ENCODE measurements around the gene TMIGD3.

Gene TMIGD3

DNA sequence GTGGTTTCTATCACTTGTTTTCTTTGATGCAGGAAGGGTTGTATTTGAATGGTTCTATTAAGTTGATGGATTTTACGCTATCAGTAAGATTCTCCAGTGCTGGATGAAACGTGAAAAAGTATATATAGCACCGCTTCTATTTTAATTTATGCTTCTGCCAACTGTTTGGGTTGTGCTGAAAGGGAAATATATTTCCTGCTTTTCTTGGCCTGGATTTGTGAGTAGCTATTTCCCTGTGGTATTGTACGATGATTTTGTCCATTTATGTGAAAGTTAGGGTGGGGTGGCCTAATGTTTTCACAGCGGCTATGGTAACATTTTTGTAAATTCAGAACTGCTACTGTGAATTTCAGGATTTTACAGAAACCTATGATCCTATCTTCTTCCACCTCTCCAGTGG, 29.3 kb downstream of the TMIGD3 start:
- no peak for DNase-seq

DNA sequence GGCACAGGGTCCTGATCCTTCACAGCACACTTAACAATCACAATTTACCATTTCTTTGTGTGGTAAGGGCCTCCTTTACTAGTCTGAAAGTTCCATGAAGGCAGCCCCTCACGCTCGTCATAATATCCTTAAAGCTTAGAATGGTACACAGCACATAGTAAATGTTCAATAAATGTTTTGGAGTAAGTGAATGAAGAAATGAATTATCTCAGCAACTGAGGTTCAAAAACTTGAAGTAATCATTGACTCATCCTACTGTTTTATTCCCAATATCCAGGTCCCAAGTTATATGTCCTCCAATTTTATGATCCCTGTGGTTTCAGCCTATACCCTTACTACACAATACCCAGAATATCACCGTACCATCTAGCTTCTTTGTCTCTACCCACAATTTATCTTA, 31.9 kb downstream of the TMIGD3 start:
- no peak for DNase-seq

DNA sequence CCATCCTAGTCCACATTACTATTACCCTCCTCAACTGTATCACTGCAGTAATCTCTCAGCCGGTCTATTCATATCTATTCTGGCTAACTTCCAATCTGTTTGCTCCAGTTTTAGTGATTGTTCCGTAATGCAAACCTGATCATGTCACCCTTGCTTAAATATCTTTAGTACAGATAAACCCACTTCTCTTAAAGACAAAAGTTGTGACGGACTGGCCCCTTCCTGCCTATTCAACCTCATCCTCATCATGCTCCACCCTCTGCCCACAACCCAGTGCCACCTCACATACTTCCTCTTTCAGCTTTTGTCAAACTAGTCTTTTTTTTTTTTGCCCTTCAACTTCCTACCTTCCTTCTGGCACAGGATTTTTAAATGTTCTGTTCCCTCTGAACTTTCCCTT, 32.4 kb downstream of the TMIGD3 start:
- DNase-seq: peak; percentile 44

DNA sequence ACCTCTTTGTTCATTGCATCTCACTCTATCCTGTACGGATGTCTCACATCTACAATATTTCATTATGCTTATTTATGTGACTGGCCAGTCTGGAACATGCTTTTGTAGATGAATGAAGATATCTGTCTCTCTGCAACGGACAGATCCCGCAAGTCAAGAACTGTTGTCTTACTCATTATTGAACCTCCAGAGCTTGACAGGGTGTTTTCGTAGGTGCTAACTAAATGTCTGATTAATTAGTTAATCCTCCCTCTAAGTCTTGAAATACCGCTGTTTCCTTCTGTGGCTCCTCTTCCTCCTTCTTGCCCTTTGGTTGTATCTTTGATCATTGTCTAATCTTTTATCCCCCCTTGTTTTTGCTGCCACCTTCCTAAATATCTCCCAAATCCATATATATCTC, 32.8 kb downstream of the TMIGD3 start:
- no peak for DNase-seq

DNA sequence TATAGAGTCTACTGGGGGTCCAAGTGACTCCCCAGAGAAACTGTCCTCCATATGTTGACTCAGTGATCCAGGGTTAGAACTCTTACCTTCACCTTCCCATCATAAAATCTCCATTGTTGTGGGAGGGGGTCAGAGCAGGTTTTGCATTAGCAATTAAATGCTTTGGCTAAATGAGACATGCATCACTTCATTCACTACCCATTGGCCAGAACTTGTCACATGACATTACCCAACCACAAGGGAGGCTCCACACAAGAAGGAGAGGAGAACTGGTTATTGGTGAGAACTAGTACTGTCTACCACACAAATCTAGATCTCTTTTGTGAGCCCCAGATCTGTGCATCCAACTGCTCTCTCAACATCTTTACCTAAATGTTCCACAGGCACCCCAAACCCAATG, 33.9 kb downstream of the TMIGD3 start:
- DNase-seq: no peak

DNA sequence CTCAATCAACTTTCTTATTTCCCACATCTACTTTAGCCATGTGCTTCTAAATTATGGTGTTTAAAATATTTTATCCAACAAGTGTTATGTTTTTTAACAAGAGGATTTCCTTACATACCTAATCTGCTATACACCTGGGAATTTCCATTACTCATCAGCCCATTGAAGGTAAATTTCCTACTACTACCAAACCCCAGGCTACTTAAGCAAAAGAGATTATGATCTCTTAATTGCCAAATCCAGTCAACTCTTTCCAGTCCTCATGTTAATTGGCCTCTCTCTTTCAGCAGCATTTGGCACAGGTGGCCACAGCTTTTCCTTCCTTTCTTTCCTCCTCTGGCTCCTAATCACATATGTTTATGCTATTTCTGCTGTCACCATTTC, 34.7 kb downstream of the TMIGD3 start:
- DNase-seq: no peak

DNA sequence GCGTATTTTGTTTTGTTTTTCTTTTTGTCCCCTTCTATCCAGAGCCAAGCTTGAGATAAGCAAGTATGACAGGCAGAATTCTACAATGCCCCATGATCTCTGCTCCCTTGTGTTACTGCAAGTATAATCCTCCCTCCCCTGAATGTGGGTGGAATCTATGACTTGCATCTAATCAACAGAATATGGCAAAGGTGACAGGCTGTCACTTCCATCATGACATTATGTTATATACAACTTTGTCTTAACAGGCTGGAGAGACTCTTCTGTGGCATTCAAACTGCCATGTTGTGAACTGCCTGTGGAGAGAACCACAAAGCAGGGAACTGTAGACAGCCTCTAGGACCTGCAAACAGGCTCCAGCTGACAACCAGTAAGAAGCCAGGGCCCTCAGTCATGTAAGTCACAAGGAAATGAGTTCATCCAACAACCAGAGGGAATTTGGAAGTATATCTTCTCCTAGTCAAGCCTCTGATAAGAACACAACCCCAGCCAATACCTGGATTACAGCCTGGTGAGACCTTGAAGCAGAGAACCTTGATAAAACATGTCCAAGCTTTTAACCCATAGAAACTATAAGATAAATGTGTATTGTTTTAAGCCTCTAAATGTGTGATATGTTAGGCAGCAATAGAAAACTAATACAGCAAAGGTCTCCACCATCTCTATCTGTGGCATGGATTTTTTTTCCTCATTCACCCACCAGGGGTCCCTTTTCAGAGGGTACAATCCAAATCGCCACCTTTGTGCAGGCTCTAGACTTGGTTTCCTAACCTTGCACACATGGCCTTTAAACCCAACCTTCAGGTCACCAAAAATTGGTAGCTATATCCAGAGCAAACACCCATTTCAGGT, 35.3 kb downstream of the TMIGD3 start:
- no peak for DNase-seq

DNA sequence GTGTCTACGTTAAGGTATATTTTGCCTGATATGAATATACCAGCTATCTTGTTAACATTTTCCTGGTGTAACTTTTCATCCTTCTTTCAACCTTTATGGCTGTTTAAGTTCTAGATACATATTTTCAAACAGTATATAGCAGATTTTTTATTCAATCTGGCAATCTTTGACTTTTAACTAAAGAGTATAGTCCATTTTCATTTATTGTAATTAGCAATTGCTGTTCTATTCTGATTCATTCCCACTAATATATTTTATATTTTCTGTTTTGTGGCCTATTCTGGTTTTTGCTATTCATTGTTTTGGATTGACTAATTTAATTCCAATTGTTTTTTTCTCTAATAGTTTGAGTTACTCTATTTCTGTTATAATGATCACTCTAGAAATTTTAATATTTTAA, 37.0 kb downstream of the TMIGD3 start:
- DNase-seq: no peak

DNA sequence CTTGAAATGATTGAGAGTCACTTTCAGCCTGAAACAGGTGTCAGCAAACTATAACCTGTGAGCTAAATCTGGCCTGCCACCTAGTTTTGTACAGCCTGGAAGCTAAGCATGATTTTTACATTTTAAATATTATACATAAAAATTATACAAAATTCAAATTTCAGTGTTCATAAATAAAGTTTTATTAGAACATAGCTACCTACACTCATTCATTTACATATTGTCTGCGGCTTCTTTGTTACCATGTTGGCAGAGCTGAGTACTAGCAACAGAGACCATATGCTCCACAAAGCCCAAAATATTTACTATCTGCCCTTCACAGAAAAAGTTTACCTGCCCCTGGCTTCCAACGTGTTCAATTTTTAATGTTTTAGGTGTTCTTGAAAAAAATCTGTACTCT, 37.7 kb downstream of the TMIGD3 start:
- no peak for DNase-seq

DNA sequence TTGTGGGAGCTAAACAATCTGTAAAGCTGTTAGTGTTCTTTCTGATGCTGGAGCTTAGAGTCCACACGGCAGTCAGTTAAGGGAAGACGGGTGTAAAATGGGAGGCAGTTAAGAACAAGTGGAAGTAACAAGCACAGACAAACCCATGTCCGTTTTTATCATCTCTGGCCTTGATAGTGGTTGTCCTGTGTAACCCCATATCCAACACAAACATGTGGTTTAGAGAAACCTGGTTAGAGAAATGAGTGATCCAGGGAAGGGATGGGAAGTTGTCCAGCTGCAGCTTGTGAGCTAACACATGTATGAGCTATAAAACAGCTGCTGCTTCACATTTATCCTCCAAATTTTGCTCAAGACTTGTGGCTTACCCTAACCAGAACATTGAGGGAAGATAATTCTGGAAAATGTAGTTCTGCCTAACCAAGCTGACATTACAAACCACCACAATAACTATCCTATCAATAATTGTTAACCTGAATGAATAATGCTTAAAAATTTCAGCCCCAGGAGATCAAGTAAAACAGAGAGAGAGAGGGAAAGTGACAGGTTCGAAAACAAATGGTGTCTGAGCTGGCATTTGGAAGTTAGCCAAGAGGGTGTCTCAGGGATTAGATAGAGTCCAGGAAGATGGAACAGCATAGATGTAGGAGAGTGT, 40.3 kb downstream of the TMIGD3 start:
- no peak for DNase-seq

DNA sequence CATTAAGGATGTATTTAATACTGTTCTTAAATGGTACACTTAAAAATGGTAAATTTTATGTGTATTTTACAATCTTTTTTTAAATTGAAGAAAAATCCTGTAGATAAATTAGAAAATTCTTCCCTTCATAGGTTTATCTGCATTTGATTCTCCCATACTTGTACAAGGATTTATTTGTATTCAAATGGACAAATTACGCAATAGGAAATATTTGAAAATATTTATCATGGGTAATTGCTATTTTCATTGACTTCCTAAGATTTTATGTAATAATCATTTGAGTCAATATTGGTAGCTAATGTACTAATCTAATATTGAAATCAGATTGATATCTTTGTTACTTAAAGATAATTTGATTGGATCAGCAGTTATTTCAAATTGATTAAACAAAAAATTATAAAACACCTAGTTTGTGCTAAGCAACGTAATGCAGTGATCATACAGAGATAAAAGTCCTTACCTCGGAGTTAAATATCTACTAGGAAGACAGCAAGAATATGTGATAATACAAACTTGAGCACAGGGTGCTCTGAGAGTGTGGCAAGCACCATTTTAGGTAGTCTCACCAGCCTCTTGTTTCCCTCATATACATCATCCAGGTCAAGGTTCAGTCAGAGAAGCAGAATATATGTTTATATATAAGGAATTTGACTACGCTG, 40.9 kb downstream of the TMIGD3 start:
- no peak for DNase-seq

DNA sequence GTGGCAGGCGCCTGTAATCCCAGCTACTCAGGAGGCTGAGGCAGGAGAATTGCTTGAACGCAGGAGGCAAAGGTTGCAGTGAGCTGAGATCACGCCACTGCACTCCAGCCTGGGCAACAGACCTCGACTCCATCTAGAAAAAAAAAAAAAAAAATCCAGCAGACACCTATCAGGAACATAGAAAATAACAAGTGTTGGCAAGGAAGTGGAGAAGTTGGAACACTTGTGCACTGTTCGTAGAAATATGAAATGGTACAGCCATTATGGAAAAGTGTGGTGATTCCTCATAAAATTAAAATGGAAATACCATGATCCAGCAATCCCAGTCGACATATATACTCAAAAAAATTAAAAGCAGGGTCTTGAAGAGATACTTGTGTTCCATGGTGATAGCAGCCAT, 41.7 kb downstream of the TMIGD3 start:
- no peak for DNase-seq

DNA sequence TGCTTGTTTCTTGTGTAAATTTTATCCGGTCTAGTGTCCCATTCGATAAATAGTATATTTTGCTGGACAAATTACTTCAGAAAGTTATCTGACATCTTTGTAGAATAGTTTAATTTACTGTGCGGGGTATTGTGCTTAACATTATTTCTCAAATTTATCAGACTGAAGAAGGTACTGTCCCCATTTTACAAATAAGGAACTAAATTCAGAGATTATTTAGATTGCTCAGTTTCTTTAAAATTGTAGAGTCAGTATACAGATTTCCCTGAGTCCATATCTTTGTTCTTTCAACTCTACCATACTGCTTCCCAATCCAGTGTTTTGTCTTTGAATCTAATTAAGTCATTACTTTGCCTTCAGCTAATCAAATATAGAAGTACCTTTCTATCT, 47.8 kb downstream of the TMIGD3 start:
- no peak for DNase-seq

DNA sequence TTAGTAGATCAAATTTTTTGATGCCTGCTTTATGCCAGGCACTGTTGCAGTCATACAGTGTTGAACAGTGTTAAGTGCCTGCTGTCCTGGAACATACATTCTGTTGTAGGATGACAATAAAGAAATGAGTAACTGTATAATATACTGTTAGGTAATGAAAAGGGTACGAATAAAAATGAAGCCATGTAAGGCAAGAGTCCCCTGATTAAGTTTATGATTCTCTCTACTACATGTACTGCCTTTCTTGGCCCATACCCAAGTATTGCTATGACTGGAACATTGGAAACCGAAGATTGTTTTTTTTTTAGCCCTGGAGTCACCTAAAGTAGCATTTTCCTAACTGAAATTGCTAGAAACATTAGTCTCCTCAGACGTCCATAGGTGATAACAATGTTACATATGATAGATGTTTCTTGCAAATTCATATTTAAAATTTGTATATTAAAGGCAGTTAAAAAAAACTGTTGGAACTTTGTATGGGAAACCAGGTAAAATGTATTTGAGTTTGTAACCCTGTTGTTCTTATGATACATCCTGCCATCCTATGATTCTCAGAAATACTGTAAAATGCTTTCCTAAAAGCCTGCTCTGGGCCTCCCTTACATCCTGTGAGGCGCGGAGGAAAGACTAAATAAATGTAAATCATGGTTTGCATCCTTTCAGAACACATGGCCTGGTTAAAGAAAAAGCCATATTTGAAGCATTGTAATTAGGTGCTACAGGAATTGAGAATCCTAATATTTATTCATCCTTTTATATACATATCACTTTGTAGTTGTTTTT, 48.4 kb downstream of the TMIGD3 start:
- no peak for DNase-seq

DNA sequence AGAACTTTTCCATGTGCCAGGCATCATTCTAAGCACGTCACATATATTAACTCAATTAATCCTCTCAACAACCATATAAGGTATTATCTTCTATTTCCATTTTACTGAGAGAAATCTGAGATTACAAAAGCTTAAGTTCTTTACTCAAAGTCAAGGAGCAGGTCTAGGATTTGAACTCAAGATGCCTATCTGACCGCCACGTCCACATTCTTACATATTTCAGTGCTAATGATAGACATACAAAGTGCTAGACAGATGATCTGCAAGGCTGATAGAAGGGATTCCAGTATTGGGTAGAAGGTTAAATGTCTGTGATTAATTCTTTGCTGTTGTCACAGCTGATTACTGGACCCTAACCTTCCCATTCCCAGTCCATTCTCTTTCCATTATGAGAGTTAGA, 49.7 kb downstream of the TMIGD3 start:
- DNase-seq: no peak

DNA sequence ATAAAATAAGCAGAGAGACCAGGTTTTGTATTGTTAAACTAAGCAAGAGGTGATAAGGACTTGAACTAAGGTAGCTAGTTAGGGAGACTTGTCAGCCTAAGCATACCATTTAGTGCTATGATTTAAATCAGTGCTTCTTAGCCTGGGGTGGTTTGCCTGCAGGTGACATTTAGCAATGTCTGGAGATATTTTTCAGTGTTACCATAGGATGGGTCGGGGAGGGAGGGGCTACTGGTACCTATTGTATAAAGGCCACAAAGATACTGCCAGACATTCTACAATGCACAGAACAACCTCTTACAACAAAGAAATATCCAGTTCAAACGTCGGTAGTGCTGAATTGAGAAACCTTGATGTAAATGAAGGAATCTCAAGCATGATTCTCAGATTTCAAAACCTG, 50.9 kb downstream of the TMIGD3 start:
- DNase-seq: no peak

DNA sequence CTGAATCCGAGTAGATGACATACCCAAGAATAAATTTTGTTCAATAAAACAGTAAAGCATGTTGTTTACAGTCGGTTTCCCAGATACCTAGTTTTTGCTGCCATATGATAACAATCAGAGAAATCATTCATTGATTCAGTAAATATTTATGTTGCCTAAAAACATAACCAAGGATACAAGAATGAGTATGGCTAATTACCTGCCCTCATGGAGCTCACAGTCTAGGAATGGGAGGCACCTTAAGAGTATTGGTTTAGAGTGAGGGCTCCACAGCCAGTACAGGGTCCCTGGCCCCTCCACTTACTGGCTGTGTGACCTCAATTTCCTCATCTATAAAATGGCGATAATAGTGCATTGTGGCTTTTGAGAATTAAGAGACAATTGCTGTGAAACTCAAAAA, 53.2 kb downstream of the TMIGD3 start:
- DNase-seq: no peak

DNA sequence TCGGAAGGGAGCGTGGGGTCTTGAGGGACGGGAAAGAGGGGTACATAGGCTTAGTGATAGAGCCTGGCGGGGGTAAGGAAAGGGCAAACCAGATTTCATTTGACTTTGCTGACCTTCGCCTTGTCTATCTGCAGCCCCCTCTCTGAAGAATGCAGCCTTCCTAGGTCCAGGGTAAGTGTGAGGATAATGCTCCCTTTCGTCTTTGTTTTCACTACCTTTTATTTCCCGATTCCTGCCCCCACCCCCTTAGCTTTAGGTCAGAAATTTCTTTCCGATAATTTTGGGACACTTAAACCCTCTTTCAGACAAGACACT, 53.8 kb downstream of the TMIGD3 start:
- DNase-seq: no peak

DNA sequence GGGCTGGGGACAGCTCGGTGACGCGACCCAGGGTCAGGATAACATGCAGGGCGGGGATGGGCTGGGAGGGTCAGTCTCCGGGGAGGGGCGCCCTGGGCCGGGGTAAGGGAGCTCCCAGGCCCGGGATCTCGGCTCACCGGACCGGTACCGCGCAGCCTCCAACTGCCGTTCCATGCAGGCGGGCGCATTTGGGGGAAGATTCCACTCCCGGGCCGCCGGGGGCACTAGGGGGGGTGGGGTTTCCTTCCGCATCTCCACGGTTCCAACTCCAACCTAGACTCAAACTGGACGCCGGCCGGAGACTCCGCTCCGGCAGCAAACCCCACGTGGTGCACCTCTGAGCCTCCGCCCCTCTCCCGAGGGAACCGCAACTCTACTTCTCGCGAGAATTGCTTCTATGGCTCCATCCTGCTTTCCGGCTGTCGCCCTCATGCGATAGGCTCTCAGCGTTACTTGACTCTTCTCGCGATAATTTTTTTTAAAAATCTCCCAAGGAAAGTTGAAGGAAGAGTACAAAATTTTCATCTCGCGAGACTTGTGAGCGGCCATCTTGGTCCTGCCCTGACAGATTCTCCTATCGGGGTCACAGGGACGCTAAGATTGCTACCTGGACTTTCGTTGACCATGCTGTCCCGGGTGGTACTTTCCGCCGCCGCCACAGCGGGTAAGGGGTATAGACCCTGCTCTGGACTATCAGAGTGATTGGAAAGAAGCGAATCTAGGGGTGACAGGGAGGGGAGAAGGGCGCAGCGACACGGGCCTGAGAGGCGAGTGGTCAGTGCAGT, 54.3 kb downstream of the TMIGD3 start, which contains the start of the genes ATP5PB and WDR77:
ATP5PB (plus strand) TSS at position 547 of the 785 bp plus-strand sequence; CDS start at position 625, 78 bp downstream.
WDR77 (minus strand) TSS at position 339 of the 785 bp plus-strand sequence; CDS start at position 252, 87 bp downstream.
- DNase-seq: peak; percentile 81

DNA sequence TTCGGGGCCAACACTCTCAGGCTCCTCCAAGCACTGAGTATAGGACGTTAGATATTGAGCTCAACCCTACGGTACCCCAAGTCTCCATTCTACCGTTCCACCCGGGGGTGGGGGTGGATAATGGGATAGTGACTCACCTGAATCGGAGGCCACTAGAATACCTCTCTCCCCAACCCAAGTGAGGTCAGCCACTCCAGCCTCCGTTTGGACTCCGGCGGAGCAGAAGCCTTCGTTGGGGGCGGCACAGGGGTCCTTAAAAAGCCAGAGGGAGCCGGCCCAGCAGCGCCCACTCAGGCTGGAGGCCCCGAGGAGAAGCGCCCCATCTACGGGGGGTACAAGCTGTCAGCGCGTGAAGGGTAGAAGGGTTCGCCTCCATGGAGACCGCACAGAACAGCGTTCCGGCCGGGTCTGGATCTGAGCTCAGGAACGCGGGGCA, 54.9 kb downstream of the TMIGD3 start:
- DNase-seq: no peak

DNA sequence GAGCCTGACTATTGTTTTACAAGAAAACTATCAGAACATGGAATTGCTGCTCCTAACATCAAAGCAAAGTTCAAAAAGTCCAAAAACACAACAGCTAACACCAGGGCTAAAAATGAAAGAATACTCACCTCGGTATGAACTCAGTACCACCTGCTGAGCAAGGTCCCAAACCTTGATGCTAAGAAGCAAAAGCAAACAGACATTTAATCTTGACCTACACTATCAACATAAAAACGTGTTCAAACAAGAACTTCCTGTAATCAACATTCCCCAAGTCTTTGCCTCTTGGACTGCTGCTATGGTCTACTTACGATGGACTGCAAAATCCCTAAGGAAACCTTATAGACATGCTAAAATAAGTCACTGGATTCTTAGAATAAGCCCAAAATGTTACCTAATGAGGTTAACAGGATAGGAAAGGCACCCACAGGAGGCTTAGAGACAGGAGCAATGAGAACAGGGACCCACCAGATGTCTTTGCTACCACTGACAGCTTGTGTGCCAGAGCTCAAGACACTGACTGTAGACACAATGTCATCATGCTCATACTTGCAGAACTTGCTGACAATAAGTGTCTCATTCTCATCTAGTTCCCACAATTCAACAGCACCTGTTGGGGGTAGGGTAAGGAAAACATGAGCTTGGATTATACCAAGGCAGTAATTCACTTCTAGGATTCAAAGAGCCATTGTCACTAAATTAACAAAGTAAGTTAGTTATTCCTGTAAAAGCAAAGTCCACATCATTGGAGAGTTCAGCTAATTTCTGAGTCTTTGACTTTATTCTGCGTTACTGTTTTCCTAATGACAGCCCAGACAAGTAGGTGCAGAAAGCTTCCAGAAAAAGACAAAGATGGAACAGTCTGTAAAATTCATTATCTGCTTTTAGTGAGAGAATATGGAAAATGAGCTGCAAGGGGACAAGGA, 56.2 kb downstream of the TMIGD3 start:
- no peak for DNase-seq
